Naive thymus-derived CD8-positive, alpha-beta T cell (primary cell): ENCODE data around the gene OSTM1. TPM values are rescaled to one million over a fixed set of nuclear protein-coding genes. Genes with fewer than 3 reads are reported as not detected.

Experiments
- ATAC-seq, 2 donors: fragments of 150-1000 bp; cut with Tn5 transposase in 1 of 2; sonication (Bioruptor Pico), chemical (Tn5 transposase) in 1 of 2; 1 replicate in 1 of 2; 2 replicates in 1 of 2; pipeline ENCODE4 v1.10.0; 2021; ENCODE audit warnings: mild to moderate bottlenecking in 2 of 2, moderate library complexity in 2 of 2
- POLR2A ChIA-PET: fragments of 350-600 bp; sonication (Branson Sonifier 250); formaldehyde crosslinking; loops from one replicate; lab custom pipeline; 2021; ENCODE audit warnings: antibody characterized with exemption; lab: Charles Lee
- DNase-seq, 10 donors: peaks; one replicate each; pipeline versions ENCODE4 v3.0.0 to v3.0.0-alpha.2; 2020 to 2022
- H3K27ac Mint-ChIP-seq, 10 donors: one replicate each; pipeline ENCODE4 v1.8.0; 2020 to 2022; ENCODE audit warnings: mild to moderate bottlenecking in 10 of 10, mixed read lengths in 10 of 10, moderate library complexity in 4 of 10, inconsistent platforms in 1 of 10
- H3K27me3 Mint-ChIP-seq, 5 donors: one replicate each; pipeline ENCODE4 v1.8.0; 2021 to 2022; ENCODE audit warnings: mixed read lengths in 5 of 5
- H3K36me3 Mint-ChIP-seq, 3 donors: one replicate each; pipeline ENCODE4 v1.8.0; 2020 to 2022; ENCODE audit warnings: mixed read lengths in 3 of 3, mild to moderate bottlenecking in 2 of 3, inconsistent platforms in 1 of 3
- H3K4me1 Mint-ChIP-seq, 4 donors: one replicate each; pipeline ENCODE4 v1.8.0; 2021 to 2022; ENCODE audit warnings: mixed read lengths in 4 of 4
- H3K4me3 Mint-ChIP-seq, 10 donors: one replicate each; pipeline ENCODE4 v1.8.0; 2020 to 2022; ENCODE audit warnings: mild to moderate bottlenecking in 10 of 10, mixed read lengths in 10 of 10, moderate library complexity in 6 of 10, inconsistent platforms in 1 of 10
- H3K9me3 Mint-ChIP-seq, 9 donors: one replicate each; pipeline ENCODE4 v1.8.0; 2020 to 2022; ENCODE audit warnings: mixed read lengths in 9 of 9, mild to moderate bottlenecking in 3 of 9, inconsistent platforms in 1 of 9, moderate library complexity in 1 of 9
- polyA plus RNA-seq, 3 donors: library from polyadenylated mRNA; unstranded; fragments of 300-500 nt; fragmentation: Illumina TruSeq; gene quantifications; one replicate each; pipeline ENCODE4 v1.2.3, GENCODE V29; 2021
- total RNA-seq, 8 experiments: library from RNA in 2 of 8; stranded (reverse) in 2 of 8; gene quantifications; one replicate each; pipeline ENCODE4 v1.2.3 and lab custom pipeline; 2021 to 2026

The OSTM1 gene
- total and polyA plus RNA-seq, 5 experiments from 2014 or later, result 34.1 to 49.6 (median 40.8) TPM

GRCh38 chr6:108091288-108091687 lies 16.7 kb upstream of the OSTM1 start:
- ATAC-seq, result no peak
- POLR2A ChIA-PET, result interaction anchor here (0.5 kb wide), 1 partner anchor 30 kb away, joined by 3 read pairs; no protein-coding TSS in a partner anchor
- no peak for DNase-seq
- H3K27ac Mint-ChIP-seq, result no peak overlapping the region
- peaks cover 0 to 38% (median 21%) of the 10 kb centered on the region in 5 donors for H3K27me3 Mint-ChIP-seq
- H3K9me3 Mint-ChIP-seq, result no peaks in the 10 kb centered on the region
- H3K4me1 Mint-ChIP-seq, result no peaks in the 10 kb centered on the region
- H3K36me3 Mint-ChIP-seq, result no peaks in the 10 kb centered on the region
- no peak overlapping the region for H3K4me3 Mint-ChIP-seq

DNA sequence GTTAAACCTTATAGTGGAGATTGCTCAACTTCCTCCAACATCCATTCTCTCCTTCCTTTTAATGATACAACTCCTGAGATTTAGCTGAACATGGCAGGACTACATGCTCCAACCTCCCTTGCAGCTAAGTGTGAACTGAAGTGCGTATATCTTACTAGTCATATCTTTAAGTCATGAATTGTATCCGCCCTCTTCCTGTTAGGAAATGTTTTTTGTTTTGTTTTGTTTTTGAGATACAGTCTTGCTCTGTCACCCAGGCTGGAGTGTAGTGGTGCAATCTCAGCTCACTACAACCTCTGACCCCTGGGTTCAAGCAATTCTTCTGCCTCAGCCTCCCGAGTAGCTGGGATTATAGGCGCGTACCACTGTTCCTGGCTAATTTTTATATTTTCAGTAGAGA lies 8.8 kb upstream of the OSTM1 start:
- Mint-ChIP-seq H3K4me3 (no peak overlapping the region), H3K27ac (no peak overlapping the region), H3K4me1 (no peaks in the 10 kb centered on the region), H3K27me3 (peaks cover 8 to 46% (median 17%) of the 10 kb centered on the region in 5 donors), H3K9me3 (no peaks in the 10 kb centered on the region), H3K36me3 (no peaks in the 10 kb centered on the region)
- ATAC-seq (no peak), DNase-seq (no peak)
- POLR2A ChIA-PET, result no interaction called here

GRCh38 chr6:108082539-108082938 lies 8.0 kb upstream of the OSTM1 start:
- POLR2A ChIA-PET, result no interaction called here
- ATAC-seq (no peak), DNase-seq (no peak)
- Mint-ChIP-seq H3K4me1 (no peaks in the 10 kb centered on the region), H3K9me3 (no peaks in the 10 kb centered on the region), H3K27ac (no peak overlapping the region), H3K36me3 (no peaks in the 10 kb centered on the region), H3K27me3 (peaks cover 8 to 46% (median 15%) of the 10 kb centered on the region in 5 donors), H3K4me3 (no peak overlapping the region)

DNA sequence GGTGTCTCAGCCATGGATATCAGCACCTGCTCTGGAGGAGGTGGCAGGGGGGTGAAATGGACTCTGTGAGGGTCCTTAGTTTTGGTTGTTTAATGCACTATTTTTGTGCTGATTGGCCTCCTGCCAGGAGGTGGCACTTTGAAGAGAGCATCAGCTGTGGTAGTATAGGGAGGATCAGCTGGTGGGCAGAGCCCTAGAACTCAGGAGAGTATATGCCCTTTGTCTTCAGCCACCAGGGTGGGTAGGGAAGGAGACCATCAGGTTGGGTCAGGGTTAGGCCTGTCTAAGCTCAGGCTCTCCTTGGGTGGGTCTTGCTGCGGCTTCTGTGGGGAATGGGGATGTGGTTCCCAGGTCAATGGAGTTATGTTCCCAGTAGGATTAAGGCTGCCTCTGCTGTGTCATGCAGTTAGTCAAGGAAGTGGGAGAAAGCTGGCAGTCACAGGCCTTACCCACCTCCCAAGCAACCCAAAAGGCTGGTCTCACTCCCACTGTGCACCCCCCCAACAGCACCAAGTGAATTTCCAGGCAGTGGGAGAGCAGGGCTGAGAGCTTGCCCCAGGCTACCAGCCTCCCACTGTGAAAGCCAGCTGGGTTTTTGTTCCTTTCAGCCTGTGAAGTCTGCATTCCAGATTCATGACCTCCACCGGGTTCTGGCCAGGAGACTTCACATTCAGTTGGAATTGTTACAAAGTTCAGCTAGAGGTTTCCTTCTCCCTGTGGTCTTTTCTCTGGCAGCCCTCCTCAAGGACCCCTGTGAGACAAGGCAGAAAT lies 5.7 kb upstream of the OSTM1 start:
- POLR2A ChIA-PET, result interaction anchor here (0.6 kb wide), 1 partner anchor 42 kb away, joined by 9 read pairs; no protein-coding TSS in a partner anchor
- Mint-ChIP-seq H3K36me3 (no peaks in the 10 kb centered on the region), H3K27me3 (peaks cover 0 to 37% (median 6%) of the 10 kb centered on the region in 5 donors), H3K4me3 (no peak overlapping the region), H3K9me3 (no peaks in the 10 kb centered on the region), H3K4me1 (peaks cover 0 to 9% (median 3%) of the 10 kb centered on the region in 4 donors), H3K27ac (no peak overlapping the region)
- ATAC-seq, result no peak
- DNase-seq, result no peak

GRCh38 chr6:108078191-108078590 lies 3.6 kb upstream of the OSTM1 start:
- peaks cover 6 to 24% (median 13%) of the 10 kb centered on the region in 4 donors for H3K4me1 Mint-ChIP-seq
- no peak overlapping the region for H3K4me3 Mint-ChIP-seq
- no peaks in the 10 kb centered on the region for H3K9me3 Mint-ChIP-seq
- DNase-seq, result no peak
- POLR2A ChIA-PET, result no interaction called here
- H3K36me3 Mint-ChIP-seq, result no peaks in the 10 kb centered on the region
- peaks cover 0 to 31% (median 6%) of the 10 kb centered on the region in 5 donors for H3K27me3 Mint-ChIP-seq
- no peak overlapping the region for H3K27ac Mint-ChIP-seq
- ATAC-seq, result no peak

DNA sequence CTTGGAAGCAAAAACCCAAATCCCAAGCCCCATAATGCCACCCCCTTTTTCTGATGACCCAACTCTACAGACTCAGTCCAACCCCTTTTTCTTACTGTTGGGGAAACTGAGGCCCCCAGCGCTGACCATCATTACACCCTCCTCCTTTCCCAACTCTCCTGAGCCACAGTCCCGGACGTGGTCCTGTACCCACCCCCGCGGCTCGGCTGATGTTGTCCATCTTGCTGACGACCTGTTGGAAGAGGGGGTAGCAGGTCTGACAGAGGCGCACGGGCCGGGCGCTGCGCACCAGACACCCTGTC lies 533 bp downstream of the OSTM1 start:
- H3K4me1 Mint-ChIP-seq, result peaks cover 13 to 40% (median 23%) of the 10 kb centered on the region in 4 donors
- H3K4me3 Mint-ChIP-seq, result peak overlapping the region; percentile 80 to 95 (median 85)
- H3K9me3 Mint-ChIP-seq, result no peaks in the 10 kb centered on the region
- ATAC-seq, result no peak
- peak overlapping the region; percentile 68 to 94 (median 92) for H3K27ac Mint-ChIP-seq
- no peak for DNase-seq
- H3K36me3 Mint-ChIP-seq, result no peaks in the 10 kb centered on the region
- no peaks in the 10 kb centered on the region for H3K27me3 Mint-ChIP-seq
- POLR2A ChIA-PET, result interaction anchor here (0.6 to 1.5 kb wide), 3 partner anchors 11 to 187 kb away, joined by 3 to 5 read pairs (median 4); partner anchors contain the start of gene SNX3

DNA sequence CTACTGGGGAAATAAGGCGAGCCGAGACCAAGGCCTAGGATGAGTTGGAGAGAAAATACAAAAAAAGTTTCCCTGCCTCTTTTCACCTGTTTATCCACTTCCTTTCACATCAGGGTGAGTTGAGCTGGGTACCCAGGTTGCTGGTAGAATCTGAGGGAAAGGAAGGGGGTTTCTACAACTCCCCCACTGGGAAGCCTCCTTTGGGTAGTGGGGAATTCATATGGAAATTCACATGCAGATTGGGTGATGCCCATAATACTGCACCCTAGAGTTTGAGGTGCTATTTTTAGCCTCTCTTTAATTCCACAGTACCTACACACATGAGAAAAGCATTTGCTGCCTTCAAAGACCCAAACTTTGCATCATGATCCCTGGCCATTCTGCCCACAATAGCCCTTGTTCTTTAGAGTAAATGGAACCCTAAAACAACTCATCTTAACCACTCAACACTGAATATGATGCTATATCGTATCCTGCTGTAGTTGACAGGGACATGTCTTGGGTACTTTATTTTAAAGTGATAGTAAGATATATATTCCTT lies 2.7 kb downstream of the OSTM1 start:
- Mint-ChIP-seq H3K27ac (peak overlapping the region in 3 of 10 donors; percentile 49 to 69 (median 51)), H3K4me1 (peaks cover 13 to 40% (median 23%) of the 10 kb centered on the region in 4 donors), H3K36me3 (no peaks in the 10 kb centered on the region), H3K4me3 (peak overlapping the region in 3 of 10 donors; percentile 11 to 29 (median 20)), H3K9me3 (no peaks in the 10 kb centered on the region), H3K27me3 (no peaks in the 10 kb centered on the region)
- ATAC-seq (no peak), DNase-seq (no peak)
- POLR2A ChIA-PET, result no interaction called here

DNA sequence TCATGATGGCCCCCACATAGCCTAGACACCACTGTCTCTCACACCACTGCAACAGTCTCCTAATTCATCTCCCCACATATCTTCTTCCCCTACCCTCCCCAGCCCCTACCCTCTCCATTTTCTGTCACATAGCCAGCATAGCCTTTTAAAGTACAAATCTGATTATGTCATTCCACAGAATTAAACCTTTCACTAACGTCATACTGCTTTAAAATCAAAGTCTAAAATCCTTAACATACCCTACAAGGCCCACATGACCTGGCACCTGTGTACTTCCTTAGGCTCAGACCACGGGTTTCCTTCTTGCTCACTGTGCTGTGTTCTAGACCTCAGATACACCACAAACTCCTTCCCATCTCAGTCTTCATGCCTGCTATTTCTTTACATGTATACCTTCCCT lies 5.9 kb downstream of the OSTM1 start:
- Mint-ChIP-seq H3K36me3 (peaks cover 0 to 8% (median 0%) of the 10 kb centered on the region in 3 donors), H3K4me3 (no peak overlapping the region), H3K4me1 (peaks cover 8 to 22% (median 16%) of the 10 kb centered on the region in 4 donors), H3K9me3 (no peaks in the 10 kb centered on the region), H3K27me3 (no peaks in the 10 kb centered on the region), H3K27ac (no peak overlapping the region)
- ATAC-seq (peak; percentile 94 to 98), DNase-seq (peak in 7 of 10 donors; percentile 13 to 74 (median 41))
- POLR2A ChIA-PET, result no interaction called here

DNA sequence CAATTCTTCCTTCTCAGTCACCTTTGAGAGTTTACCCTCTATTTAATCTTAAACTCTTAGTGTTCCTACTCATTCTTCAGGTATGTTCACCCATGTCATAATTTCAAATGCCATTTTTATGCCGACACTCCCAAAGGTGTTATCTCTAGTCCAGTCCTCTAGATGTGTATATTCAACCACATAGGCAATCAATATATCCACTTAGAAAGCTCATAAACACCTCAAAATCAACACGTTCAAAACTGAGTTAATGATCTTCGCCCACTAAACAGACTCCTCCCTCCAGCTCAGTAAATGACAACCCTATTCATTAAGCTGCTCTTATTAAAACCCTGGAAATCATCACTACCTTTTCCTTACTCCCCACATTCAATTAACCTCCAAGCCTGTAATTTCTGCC lies 6.4 kb downstream of the OSTM1 start:
- Mint-ChIP-seq H3K27ac (no peak overlapping the region), H3K4me3 (no peak overlapping the region), H3K27me3 (no peaks in the 10 kb centered on the region), H3K4me1 (peaks cover 4 to 18% (median 12%) of the 10 kb centered on the region in 4 donors), H3K36me3 (peaks cover 0 to 10% (median 0%) of the 10 kb centered on the region in 3 donors), H3K9me3 (no peaks in the 10 kb centered on the region)
- ATAC-seq (no peak), DNase-seq (no peak)
- POLR2A ChIA-PET, result no interaction called here

DNA sequence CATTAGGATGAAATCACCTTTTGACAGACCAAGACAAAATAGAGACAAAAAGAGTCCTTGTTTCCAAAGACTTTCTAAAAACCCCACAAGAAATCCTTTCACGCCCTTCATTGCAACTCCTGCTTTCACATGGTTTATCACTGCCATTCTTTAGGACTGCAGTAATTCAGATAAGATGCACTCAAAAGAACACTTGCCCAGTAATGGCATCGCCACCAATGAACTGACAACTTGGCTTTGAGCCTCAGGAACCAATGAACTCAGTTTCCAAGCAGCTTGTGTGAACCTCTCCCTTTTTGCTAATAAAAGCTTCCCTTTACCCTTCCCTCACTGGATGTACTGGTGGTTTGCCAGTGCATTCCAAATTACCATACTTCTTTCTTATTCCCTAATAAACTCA lies 21.8 kb downstream of the OSTM1 start:
- H3K4me1 Mint-ChIP-seq, result peaks cover 0 to 3% (median 0%) of the 10 kb centered on the region in 4 donors
- DNase-seq (no peak), ATAC-seq (no peak)
- POLR2A ChIA-PET, result no interaction called here
- H3K27ac Mint-ChIP-seq, result peak overlapping the region in 1 of 10 donors; percentile 27
- peaks cover 10 to 58% (median 10%) of the 10 kb centered on the region in 3 donors for H3K36me3 Mint-ChIP-seq
- H3K4me3 Mint-ChIP-seq, result no peak overlapping the region
- H3K27me3 Mint-ChIP-seq, result no peaks in the 10 kb centered on the region
- H3K9me3 Mint-ChIP-seq, result no peaks in the 10 kb centered on the region

DNA sequence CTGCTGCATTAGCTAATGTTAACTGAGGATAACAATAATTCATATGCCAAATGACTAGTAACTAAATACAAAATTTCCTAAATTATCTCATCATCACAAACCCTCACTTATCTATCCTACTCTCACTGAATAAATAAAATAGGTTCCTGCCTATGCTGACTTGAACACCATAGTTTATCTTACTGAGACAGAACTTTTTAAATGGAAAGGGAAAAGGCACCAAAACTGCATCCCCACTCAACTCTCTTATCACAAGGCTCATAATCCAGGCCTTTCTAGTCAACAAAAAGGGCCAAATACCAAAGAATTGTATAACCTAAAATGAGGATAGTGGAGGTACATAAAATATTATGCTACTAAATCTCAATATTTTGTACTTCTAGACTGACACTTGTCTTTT lies 23.1 kb downstream of the OSTM1 start:
- peaks cover 0 to 2% (median 0%) of the 10 kb centered on the region in 4 donors for H3K4me1 Mint-ChIP-seq
- POLR2A ChIA-PET, result no interaction called here

DNA sequence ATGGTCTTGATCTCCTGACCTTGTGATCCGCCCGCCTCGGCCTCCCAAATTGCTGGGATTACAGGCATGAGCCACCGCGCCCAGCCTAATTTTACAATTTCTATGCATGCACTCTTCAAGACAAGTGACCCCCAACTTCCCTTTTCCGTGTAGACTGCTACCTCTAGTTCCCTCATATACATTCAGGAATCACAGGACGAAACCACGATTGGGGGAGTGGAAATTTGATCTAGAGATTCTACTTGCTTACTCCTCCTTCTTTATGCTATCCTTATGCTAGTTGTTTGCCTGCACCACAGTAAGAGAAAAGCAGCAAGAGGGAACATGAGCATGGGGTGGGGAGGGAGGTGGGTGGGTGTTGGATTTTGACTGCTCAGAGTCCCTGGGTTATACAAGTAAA lies 34.9 kb downstream of the OSTM1 start:
- Mint-ChIP-seq H3K27me3 (no peaks in the 10 kb centered on the region), H3K4me1 (no peaks in the 10 kb centered on the region), H3K36me3 (peaks cover 5 to 73% (median 37%) of the 10 kb centered on the region in 3 donors), H3K9me3 (no peaks in the 10 kb centered on the region), H3K27ac (peak overlapping the region in 2 of 10 donors; percentile 33 to 53), H3K4me3 (no peak overlapping the region)
- no peak for DNase-seq
- POLR2A ChIA-PET, result interaction anchor here (0.6 kb wide), 1 partner anchor 968 kb away, joined by 8 read pairs; no protein-coding TSS in a partner anchor
- no peak for ATAC-seq

More for the DNA sequence above, 23.1 kb downstream of the OSTM1 start:
- no peak overlapping the region for H3K27ac Mint-ChIP-seq
- no peak overlapping the region for H3K4me3 Mint-ChIP-seq
- no peak for DNase-seq
- H3K36me3 Mint-ChIP-seq, result peaks cover 18 to 65% (median 18%) of the 10 kb centered on the region in 3 donors
- no peaks in the 10 kb centered on the region for H3K27me3 Mint-ChIP-seq
- no peak for ATAC-seq
- H3K9me3 Mint-ChIP-seq, result no peaks in the 10 kb centered on the region

- POLR2A ChIA-PET, result no interaction called here
- H3K27ac Mint-ChIP-seq, result no peak overlapping the region
- no peak for ATAC-seq
Observed at GRCh38 chr6:108036884-108037283, 37.7 kb downstream of the OSTM1 start.

More at GRCh38 chr6:108036884-108037283, 37.7 kb downstream of the OSTM1 start:
- Mint-ChIP-seq H3K4me3 (no peak overlapping the region), H3K4me1 (no peaks in the 10 kb centered on the region), H3K9me3 (no peaks in the 10 kb centered on the region), H3K36me3 (peaks cover 5 to 58% (median 38%) of the 10 kb centered on the region in 3 donors), H3K27me3 (no peaks in the 10 kb centered on the region)
- no peak for DNase-seq
